Liver (tissue), 9 donors: ENCODE data around the gene PROS1. TPM values are rescaled to one million over a fixed set of nuclear protein-coding genes. Genes with fewer than 3 reads are reported as not detected.
A peak's percentile ranks its signal among the peaks of the same experiment; 100 is the strongest.
"Not testable (repeated sequence)": the region's sequence is repeated elsewhere in the genome, so short reads cannot be mapped to it uniquely, and the experiment has no call there.

Experiments used
- DNase-seq: peaks from one replicate; pipeline ENCODE4 v3.0.0-alpha.2; 2017; ENCODE audit warnings: low spot score
- H3K27ac ChIP-seq, 2 donors: one replicate each; pipeline ENCODE4 v1.7.0; 2013; ENCODE audit warnings: inconsistent platforms in 2 of 2, low read length in 2 of 2, control low read depth in 1 of 2, low read depth in 1 of 2, mild to moderate bottlenecking in 1 of 2
- H3K27me3 ChIP-seq, 4 donors: one replicate each; pipeline versions ENCODE4 v1.6.1 to v1.7.0; 2013; ENCODE audit warnings: low read length in 3 of 4, inconsistent platforms in 1 of 4, mild to moderate bottlenecking in 1 of 4, moderate library complexity in 1 of 4; ENCODE audit not compliant: control insufficient read depth in 4 of 4, insufficient read depth in 4 of 4
- H3K36me3 ChIP-seq, 4 donors: one replicate each; pipeline versions ENCODE4 v1.6.1 to v1.7.0; 2013; ENCODE audit warnings: low read length in 3 of 4, mild to moderate bottlenecking in 3 of 4, low read depth in 1 of 4, moderate library complexity in 1 of 4; ENCODE audit not compliant: control insufficient read depth in 4 of 4, insufficient read depth in 3 of 4
- H3K4me1 ChIP-seq, 4 donors: one replicate each; pipeline versions ENCODE4 v1.6.1 to v1.7.0; 2013; ENCODE audit warnings: low read length in 3 of 4, mild to moderate bottlenecking in 3 of 4, moderate library complexity in 1 of 4; ENCODE audit not compliant: control insufficient read depth in 4 of 4, insufficient read depth in 4 of 4
- H3K4me3 ChIP-seq, 3 donors: one replicate each; pipeline versions ENCODE4 v1.6.1 to v1.7.0; 2013; ENCODE audit warnings: low read length in 3 of 3, control low read depth in 1 of 3, low read depth in 1 of 3, mild to moderate bottlenecking in 1 of 3
- H3K9ac ChIP-seq, 2 donors: one replicate each; pipeline ENCODE4 v1.7.0; 2013; ENCODE audit warnings: low read length in 2 of 2, mild to moderate bottlenecking in 2 of 2, moderate library complexity in 2 of 2, control low read depth in 1 of 2, low read depth in 1 of 2
- H3K9me3 ChIP-seq, 4 donors: one replicate each; pipeline versions ENCODE4 v1.6.1 to v1.7.0; 2013; ENCODE audit warnings: low read length in 3 of 4; ENCODE audit not compliant: control insufficient read depth in 4 of 4
- EGR1 ChIP-seq, 2 donors: IDR thresholded peaks; 2 replicates each; pipeline ENCODE4 v1.6.1; 2016 to 2018; ENCODE audit warnings: antibody characterized with exemption in 2 of 2, low read depth in 2 of 2
- FOXA1 ChIP-seq: IDR thresholded peaks from 2 replicates; pipeline ENCODE4 v1.6.1; 2016; ENCODE audit warnings: antibody characterized with exemption
- FOXA2 ChIP-seq: IDR thresholded peaks from 2 replicates; pipeline ENCODE4 v1.6.1; 2016; ENCODE audit warnings: antibody characterized with exemption
- GABPA ChIP-seq, 2 donors: IDR thresholded peaks in 1 of 2; conservative IDR thresholded peaks in 1 of 2; 2 replicates each; pipeline ENCODE4 v1.6.1; 2016; ENCODE audit warnings: antibody characterized with exemption in 2 of 2, mild to moderate bottlenecking in 1 of 2, moderate library complexity in 1 of 2
- HNF4A ChIP-seq, 2 donors: conservative IDR thresholded peaks; 2 replicates each; pipeline ENCODE4 v1.6.1; 2016; ENCODE audit warnings: antibody characterized with exemption in 2 of 2, mild to moderate bottlenecking in 2 of 2
- HNF4G ChIP-seq: IDR thresholded peaks from 2 replicates; pipeline ENCODE4 v1.6.1; 2016; ENCODE audit warnings: antibody characterized with exemption
- JUND ChIP-seq, 2 donors: IDR thresholded peaks; 2 replicates each; pipeline ENCODE4 v1.6.1; 2016; ENCODE audit warnings: antibody characterized with exemption in 2 of 2
- NR2F2 ChIP-seq: IDR thresholded peaks from 2 replicates; pipeline ENCODE4 v1.6.1; 2016; ENCODE audit warnings: antibody characterized with exemption
- RAD21 ChIP-seq, 2 donors: IDR thresholded peaks; 2 replicates each; pipeline ENCODE4 v1.6.1; 2016; ENCODE audit warnings: antibody characterized with exemption in 2 of 2, mild to moderate bottlenecking in 2 of 2
- RXRA ChIP-seq, 2 donors: IDR thresholded peaks; 2 replicates each; pipeline ENCODE4 v1.6.1; 2017 to 2018; ENCODE audit warnings: antibody characterized with exemption in 2 of 2, mild to moderate bottlenecking in 1 of 2
- SP1 ChIP-seq: IDR thresholded peaks from 2 replicates; pipeline ENCODE4 v1.6.1; 2018; ENCODE audit warnings: antibody characterized with exemption, mild to moderate bottlenecking
- TAF1 ChIP-seq: conservative IDR thresholded peaks from 2 replicates; pipeline ENCODE4 v1.6.1; 2016; ENCODE audit warnings: antibody characterized with exemption, mild to moderate bottlenecking
- YY1 ChIP-seq: IDR thresholded peaks from 2 replicates; pipeline ENCODE4 v1.6.1; 2016; ENCODE audit warnings: antibody characterized with exemption, mild to moderate bottlenecking
- WGBS: extraction: QIAGEN DNeasy Blood & Tissue Kit; methylation state at CpG from one replicate; pipeline ENCODE4 v1.1.7; 2013; 5-methylcytosine and 5-hydroxymethylcytosine counted together
- polyA plus RNA-seq, 2 donors: library from polyadenylated mRNA; stranded (reverse) in 1 of 2; unstranded in 1 of 2; fragments of 200-250 nt in 1 of 2; fragments of >200 nt in 1 of 2; fragmentation: Nextera tagmentation in 1 of 2; extraction: Ambion mirVana in 1 of 2; gene quantifications; one replicate each; pipeline versions ENCODE4 v1.2.1 to v1.2.3, GENCODE V29; 2013 to 2015
- total RNA-seq, 2 donors: library from RNA; depleted of rRNA; stranded (reverse); fragments of >200 nt; gene quantifications; one replicate each; pipeline ENCODE4 v1.2.3, GENCODE V29; 2014
- TF ChIP-seq, protein P1 (sequence below): fragments of 150-350 bp; IDR thresholded peaks from 2 replicates; pipeline ENCODE4 v1.5.1; 2017; ENCODE audit warnings: improper control_type of control experiment, low read depth, low read length; ENCODE audit not compliant: missing input control
- TF ChIP-seq, protein P2 (sequence below): IDR thresholded peaks from 2 replicates; pipeline ENCODE4 v1.6.1; 2016; ENCODE audit warnings: antibody characterized with exemption
- TF ChIP-seq, protein P3 (sequence below): IDR thresholded peaks from 2 replicates; pipeline ENCODE4 v1.6.1; 2016; ENCODE audit warnings: antibody characterized with exemption, mild to moderate bottlenecking
- TF ChIP-seq, protein P4 (sequence below): IDR thresholded peaks from 2 replicates; pipeline ENCODE4 v1.6.1; 2016; ENCODE audit warnings: antibody characterized with exemption
- TF ChIP-seq, protein P5 (sequence below): IDR thresholded peaks from 2 replicates; pipeline ENCODE4 v1.6.1; 2016; ENCODE audit warnings: antibody characterized with exemption
- donor health status: healthy.
- donor health status: healthy.
- donor health status: healthy.
- donor health status: healthy.
- donor health status: healthy.

The PROS1 gene
- total and polyA plus RNA-seq, 4 donors = 88.9 to 252 (median 143) TPM

DNA sequence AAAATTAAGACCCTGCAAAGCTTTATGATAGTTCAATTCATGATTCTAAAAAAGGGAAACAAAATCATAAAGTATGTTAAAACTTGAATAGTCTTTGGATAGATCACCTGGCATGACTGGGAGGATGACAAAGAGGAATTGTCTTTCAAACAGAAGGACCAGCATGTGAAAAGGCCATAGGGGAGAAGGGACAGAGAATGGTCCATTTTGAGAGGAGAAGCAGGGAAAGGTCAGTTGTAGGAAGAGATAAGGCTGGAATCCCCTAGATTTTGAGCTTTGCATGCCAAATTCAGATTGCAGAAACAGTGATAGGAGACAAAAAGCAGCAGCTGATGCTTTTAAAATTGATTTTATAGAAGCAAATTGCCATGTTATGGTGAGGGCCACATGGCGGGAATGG lies 12.7 kb downstream of the PROS1 start:
- TF ChIP-seq, protein P1, sequence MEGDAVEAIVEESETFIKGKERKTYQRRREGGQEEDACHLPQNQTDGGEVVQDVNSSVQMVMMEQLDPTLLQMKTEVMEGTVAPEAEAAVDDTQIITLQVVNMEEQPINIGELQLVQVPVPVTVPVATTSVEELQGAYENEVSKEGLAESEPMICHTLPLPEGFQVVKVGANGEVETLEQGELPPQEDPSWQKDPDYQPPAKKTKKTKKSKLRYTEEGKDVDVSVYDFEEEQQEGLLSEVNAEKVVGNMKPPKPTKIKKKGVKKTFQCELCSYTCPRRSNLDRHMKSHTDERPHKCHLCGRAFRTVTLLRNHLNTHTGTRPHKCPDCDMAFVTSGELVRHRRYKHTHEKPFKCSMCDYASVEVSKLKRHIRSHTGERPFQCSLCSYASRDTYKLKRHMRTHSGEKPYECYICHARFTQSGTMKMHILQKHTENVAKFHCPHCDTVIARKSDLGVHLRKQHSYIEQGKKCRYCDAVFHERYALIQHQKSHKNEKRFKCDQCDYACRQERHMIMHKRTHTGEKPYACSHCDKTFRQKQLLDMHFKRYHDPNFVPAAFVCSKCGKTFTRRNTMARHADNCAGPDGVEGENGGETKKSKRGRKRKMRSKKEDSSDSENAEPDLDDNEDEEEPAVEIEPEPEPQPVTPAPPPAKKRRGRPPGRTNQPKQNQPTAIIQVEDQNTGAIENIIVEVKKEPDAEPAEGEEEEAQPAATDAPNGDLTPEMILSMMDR = no peak
- TF ChIP-seq, protein P2, sequence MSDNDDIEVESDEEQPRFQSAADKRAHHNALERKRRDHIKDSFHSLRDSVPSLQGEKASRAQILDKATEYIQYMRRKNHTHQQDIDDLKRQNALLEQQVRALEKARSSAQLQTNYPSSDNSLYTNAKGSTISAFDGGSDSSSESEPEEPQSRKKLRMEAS = no peak
- no peak for TF ChIP-seq RAD21 (IDR thresholded peaks at IDR 0.05)
- TF ChIP-seq HNF4A (conservative IDR thresholded peaks at IDR 0.05) = no peak
- TF ChIP-seq YY1 = no peak
- no peak for TF ChIP-seq TAF1
- TF ChIP-seq SP1 = no peak
- TF ChIP-seq GABPA (IDR thresholded peaks at IDR 0.05 in 1 of 2, conservative IDR thresholded peaks at IDR 0.05 in 1 of 2) = no peak
- no peak for TF ChIP-seq NR2F2
- TF ChIP-seq HNF4G = no peak
- no peak for TF ChIP-seq FOXA1
- TF ChIP-seq FOXA2 = no peak
- TF ChIP-seq JUND (IDR thresholded peaks at IDR 0.05) = no peak
- TF ChIP-seq EGR1 (IDR thresholded peaks at IDR 0.05; ENCODE audit: low read depth in 2 of 2) = no peak
- TF ChIP-seq, protein P3, sequence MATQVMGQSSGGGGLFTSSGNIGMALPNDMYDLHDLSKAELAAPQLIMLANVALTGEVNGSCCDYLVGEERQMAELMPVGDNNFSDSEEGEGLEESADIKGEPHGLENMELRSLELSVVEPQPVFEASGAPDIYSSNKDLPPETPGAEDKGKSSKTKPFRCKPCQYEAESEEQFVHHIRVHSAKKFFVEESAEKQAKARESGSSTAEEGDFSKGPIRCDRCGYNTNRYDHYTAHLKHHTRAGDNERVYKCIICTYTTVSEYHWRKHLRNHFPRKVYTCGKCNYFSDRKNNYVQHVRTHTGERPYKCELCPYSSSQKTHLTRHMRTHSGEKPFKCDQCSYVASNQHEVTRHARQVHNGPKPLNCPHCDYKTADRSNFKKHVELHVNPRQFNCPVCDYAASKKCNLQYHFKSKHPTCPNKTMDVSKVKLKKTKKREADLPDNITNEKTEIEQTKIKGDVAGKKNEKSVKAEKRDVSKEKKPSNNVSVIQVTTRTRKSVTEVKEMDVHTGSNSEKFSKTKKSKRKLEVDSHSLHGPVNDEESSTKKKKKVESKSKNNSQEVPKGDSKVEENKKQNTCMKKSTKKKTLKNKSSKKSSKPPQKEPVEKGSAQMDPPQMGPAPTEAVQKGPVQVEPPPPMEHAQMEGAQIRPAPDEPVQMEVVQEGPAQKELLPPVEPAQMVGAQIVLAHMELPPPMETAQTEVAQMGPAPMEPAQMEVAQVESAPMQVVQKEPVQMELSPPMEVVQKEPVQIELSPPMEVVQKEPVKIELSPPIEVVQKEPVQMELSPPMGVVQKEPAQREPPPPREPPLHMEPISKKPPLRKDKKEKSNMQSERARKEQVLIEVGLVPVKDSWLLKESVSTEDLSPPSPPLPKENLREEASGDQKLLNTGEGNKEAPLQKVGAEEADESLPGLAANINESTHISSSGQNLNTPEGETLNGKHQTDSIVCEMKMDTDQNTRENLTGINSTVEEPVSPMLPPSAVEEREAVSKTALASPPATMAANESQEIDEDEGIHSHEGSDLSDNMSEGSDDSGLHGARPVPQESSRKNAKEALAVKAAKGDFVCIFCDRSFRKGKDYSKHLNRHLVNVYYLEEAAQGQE = no peak
- TF ChIP-seq, protein P4, sequence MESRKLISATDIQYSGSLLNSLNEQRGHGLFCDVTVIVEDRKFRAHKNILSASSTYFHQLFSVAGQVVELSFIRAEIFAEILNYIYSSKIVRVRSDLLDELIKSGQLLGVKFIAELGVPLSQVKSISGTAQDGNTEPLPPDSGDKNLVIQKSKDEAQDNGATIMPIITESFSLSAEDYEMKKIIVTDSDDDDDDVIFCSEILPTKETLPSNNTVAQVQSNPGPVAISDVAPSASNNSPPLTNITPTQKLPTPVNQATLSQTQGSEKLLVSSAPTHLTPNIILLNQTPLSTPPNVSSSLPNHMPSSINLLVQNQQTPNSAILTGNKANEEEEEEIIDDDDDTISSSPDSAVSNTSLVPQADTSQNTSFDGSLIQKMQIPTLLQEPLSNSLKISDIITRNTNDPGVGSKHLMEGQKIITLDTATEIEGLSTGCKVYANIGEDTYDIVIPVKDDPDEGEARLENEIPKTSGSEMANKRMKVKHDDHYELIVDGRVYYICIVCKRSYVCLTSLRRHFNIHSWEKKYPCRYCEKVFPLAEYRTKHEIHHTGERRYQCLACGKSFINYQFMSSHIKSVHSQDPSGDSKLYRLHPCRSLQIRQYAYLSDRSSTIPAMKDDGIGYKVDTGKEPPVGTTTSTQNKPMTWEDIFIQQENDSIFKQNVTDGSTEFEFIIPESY = no peak
- TF ChIP-seq RXRA (IDR thresholded peaks at IDR 0.05) = no peak
- TF ChIP-seq, protein P5, sequence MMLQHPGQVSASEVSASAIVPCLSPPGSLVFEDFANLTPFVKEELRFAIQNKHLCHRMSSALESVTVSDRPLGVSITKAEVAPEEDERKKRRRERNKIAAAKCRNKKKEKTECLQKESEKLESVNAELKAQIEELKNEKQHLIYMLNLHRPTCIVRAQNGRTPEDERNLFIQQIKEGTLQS = no peak
- Histone ChIP-seq H3K9me3 (no peaks in the 10 kb centered on the region), H3K27ac (peak overlapping the region in 1 of 2 donors; percentile 20), H3K36me3 (peaks cover 0 to 8% (median 0%) of the 10 kb centered on the region in 4 donors), H3K9ac (no peak overlapping the region), H3K27me3 (no peaks in the 10 kb centered on the region), H3K4me3 (no peak overlapping the region), H3K4me1 (peaks cover 4 to 36% (median 20%) of the 10 kb centered on the region in 4 donors)
- whole genome bisulfite sequencing = 92% methylated on average over 1 of the region's 1 CpG
- no peak for DNase-seq

DNA sequence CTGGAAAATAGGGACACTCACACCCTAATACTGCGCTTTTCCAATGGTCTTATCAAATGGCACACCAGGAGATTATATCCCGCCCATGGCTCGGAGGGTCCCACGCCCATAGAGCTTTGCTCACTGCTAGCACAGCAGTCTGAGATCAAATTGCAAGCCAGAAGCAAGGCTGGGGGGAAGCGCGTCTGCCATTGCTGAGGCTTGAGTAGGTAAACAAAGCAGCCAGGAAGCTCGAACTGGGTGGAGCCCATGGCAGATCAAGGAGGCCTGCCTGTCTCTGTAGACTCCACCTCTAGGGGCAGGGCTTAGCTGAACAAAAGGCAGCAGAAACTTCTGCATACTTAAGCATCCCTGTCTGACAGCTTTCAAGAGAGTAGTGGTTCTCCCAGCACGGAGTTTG lies 23.7 kb downstream of the PROS1 start:
- not testable (repeated sequence) for DNase-seq, H3K4me1 ChIP-seq, H3K36me3 ChIP-seq, H3K9ac ChIP-seq, H3K27me3 ChIP-seq, H3K9me3 ChIP-seq, H3K27ac ChIP-seq, H3K4me3 ChIP-seq
- WGBS = 93% methylated on average over 8 of the region's 8 CpGs

DNA sequence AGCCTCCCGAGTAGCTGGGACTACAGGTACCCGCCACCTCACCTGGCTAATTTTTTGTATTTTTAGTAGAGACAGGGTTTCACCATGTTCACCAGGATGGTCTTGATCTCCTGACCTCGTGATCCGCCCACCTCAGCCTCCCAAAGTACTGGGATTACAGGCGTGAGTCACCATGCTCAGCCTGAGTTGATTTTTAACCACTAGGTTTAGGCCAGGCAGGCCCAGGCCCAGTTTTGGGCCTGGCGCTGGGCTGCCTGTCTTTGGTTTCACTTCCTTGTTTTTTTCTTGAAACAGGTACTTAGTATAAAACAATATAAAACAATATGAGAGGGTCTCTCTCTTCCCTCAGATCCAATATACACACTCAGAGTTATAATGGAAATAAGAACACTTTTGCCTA lies 36.2 kb downstream of the PROS1 start:
- not testable (repeated sequence) for H3K27ac ChIP-seq, H3K36me3 ChIP-seq, DNase-seq, H3K9me3 ChIP-seq, H3K27me3 ChIP-seq, H3K4me3 ChIP-seq, H3K9ac ChIP-seq
- H3K4me1 ChIP-seq = peaks cover 0 to 14% (median 5%) of the 10 kb centered on the region in 4 donors
- 93% methylated on average over 6 of the region's 6 CpGs for WGBS
